ENCODE measurements around the gene MEX3D. TPM values are rescaled to one million over a fixed set of nuclear protein-coding genes. Genes with fewer than 3 reads are reported as not detected.
"Not testable (repeated sequence)": the region's sequence is repeated elsewhere in the genome, so short reads cannot be mapped to it uniquely, and the experiment has no call there.

Gene MEX3D
- total RNA-seq, 1 donor from 2014 or later, result 25.3 TPM

DNA sequence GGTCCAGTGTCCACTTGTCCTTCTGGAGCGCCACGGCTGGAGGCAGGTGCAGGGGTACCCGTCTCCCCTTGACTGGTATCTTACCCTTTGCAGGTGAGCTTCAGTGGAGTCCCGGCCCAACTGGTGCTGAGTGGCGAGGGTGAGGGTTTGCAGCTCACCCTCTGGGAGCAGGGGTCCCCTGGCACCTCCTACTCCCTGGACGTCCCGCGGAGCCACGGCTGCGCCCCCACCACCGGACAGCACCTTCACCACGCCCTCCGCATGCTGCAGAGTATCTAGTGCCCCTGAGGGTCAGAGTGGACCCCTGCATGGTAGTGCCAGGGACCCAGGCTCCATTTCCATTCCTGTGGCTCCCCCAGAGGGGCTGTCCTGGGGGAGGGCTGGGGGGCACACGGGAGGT, 33.2 kb downstream of the MEX3D start:
- no peak for DNase-seq
- H3K4me3 ChIP-seq, result no peak overlapping the region
- no peak overlapping the region for H3K27ac ChIP-seq
- H3K9me3 ChIP-seq, result no peaks in the 10 kb centered on the region
- TF ChIP-seq, protein P1, sequence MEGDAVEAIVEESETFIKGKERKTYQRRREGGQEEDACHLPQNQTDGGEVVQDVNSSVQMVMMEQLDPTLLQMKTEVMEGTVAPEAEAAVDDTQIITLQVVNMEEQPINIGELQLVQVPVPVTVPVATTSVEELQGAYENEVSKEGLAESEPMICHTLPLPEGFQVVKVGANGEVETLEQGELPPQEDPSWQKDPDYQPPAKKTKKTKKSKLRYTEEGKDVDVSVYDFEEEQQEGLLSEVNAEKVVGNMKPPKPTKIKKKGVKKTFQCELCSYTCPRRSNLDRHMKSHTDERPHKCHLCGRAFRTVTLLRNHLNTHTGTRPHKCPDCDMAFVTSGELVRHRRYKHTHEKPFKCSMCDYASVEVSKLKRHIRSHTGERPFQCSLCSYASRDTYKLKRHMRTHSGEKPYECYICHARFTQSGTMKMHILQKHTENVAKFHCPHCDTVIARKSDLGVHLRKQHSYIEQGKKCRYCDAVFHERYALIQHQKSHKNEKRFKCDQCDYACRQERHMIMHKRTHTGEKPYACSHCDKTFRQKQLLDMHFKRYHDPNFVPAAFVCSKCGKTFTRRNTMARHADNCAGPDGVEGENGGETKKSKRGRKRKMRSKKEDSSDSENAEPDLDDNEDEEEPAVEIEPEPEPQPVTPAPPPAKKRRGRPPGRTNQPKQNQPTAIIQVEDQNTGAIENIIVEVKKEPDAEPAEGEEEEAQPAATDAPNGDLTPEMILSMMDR (IDR thresholded peaks at IDR 0.05), result no peak
- ATAC-seq, result peak; percentile 28
- H3K36me3 ChIP-seq, result no peaks in the 10 kb centered on the region
- intact Hi-C loops (cut with DNase I), result no loop called here
- H3K4me1 ChIP-seq, result no peaks in the 10 kb centered on the region
- H3K27me3 ChIP-seq, result peaks cover 30% of the 10 kb centered on the region

DNA sequence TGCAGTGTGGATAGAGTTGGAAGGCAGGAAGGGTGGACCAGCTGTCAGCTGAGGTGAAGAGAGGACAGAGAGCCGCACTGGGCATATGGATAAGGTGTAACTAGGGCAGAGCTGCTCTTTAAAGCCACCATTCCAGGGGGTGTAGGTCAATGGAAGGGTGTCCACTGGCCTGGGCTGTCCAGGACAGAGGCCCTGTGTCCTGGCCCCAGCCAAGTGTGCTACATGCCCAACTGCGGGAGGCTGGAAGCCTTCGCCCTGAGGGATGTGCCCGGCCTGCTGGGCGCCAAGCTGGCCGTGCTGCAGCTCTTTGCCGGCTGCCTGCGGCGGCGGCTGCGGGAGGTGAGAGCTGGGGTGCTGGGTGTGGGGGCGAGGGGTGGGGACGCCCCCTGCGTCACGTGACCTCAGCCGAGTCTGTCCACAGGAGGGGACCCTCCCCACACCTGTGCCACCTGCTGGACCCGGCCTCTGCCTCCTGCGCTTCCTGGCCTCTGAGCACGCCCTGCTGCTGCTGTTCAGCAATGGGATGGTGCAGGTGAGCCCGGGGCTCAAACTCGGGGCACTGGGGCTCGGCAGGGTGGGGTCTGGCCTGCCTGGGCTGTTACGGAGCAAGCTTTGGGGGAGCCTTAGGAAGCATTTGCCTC, 34.5 kb downstream of the MEX3D start:
- intact Hi-C loops (cut with DNase I), result no loop called here
- no peak overlapping the region for H3K4me3 ChIP-seq
- H3K4me1 ChIP-seq, result no peaks in the 10 kb centered on the region
- DNase-seq (no peak), ATAC-seq (no peak)
- H3K36me3 ChIP-seq, result no peaks in the 10 kb centered on the region
- peaks cover 38% of the 10 kb centered on the region for H3K27me3 ChIP-seq
- no peaks in the 10 kb centered on the region for H3K9me3 ChIP-seq
- TF ChIP-seq, protein P1 (IDR thresholded peaks at IDR 0.05), result no peak
- H3K27ac ChIP-seq, result no peak overlapping the region

DNA sequence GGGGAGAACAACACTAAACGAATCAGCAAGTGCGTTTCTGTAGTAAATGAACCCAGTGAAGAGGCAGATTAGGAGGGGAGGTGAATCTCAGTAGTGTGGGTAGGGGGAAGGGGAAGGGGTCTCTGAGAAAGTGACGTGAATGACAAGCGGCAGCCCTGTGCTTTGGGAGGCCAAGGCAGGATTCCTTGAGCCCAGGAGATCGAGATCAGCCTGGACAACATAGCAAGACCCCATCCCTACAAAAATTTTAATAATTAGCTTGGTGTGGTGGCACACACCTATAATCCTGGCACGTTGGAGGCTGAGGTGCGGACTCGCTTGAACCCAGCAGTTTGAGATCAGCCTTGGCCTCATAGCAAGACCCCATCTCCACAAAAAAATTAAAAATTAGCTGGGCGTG, 36.1 kb downstream of the MEX3D start:
- no peak overlapping the region for H3K4me3 ChIP-seq
- H3K27me3 ChIP-seq, result peaks cover 37% of the 10 kb centered on the region
- intact Hi-C loops (cut with DNase I), result no loop called here
- ATAC-seq (no peak), DNase-seq (no peak)
- H3K4me1 ChIP-seq, result no peaks in the 10 kb centered on the region
- TF ChIP-seq, protein P1 (IDR thresholded peaks at IDR 0.05), result no peak
- H3K9me3 ChIP-seq, result no peaks in the 10 kb centered on the region
- no peaks in the 10 kb centered on the region for H3K36me3 ChIP-seq
- H3K27ac ChIP-seq, result no peak overlapping the region

DNA sequence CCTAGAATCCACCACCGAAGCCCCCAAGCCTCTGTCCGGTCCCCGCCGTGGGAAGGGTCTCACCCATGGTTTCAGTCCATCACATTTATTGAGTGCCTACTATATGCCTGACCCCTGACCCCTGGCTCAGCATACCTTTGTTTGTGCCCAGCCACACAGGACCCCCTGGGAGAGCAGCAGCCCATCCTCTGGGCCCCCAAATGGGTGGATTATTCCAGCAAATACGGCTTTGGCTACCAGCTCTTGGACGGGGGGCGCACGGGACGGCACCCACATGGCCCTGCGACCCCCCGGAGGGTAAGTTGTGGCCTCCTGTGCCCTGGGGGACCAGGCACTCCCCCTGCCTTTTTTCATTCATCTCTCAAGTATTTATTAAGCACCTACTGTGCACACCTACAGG, 36.5 kb downstream of the MEX3D start:
- intact Hi-C loops (cut with DNase I), result no loop called here
- Histone ChIP-seq H3K4me1 (no peaks in the 10 kb centered on the region), H3K4me3 (no peak overlapping the region), H3K36me3 (no peaks in the 10 kb centered on the region), H3K27me3 (peaks cover 40% of the 10 kb centered on the region), H3K9me3 (no peaks in the 10 kb centered on the region), H3K27ac (no peak overlapping the region)
- DNase-seq, result no peak
- TF ChIP-seq, protein P1 (IDR thresholded peaks at IDR 0.05), result no peak
- ATAC-seq, result no peak

DNA sequence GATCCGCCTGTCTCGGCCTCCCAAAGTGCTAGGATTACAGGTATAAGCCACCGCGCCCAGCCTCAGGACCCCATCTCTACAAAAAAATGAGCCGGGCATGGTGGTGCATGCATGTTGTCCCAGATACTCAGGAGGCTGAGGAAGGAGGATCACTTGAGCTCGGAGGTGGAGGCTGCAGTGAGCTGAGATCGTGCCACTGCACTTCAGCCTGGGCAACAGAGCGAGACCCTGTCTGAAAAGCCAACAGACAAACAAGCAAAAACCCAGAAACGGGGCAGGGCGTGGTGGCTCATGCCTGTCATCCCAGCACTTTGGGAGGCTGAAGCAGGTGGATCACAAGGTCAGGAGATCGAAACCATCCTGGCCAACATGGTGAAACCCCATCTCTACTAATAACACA, 37.3 kb downstream of the MEX3D start:
- H3K27ac ChIP-seq; DNase-seq; H3K9me3 ChIP-seq; intact Hi-C loops (cut with DNase I); H3K4me3 ChIP-seq; ATAC-seq; H3K4me1 ChIP-seq; H3K36me3 ChIP-seq: not testable (repeated sequence)
- H3K27me3 ChIP-seq, result peaks cover 48% of the 10 kb centered on the region

DNA sequence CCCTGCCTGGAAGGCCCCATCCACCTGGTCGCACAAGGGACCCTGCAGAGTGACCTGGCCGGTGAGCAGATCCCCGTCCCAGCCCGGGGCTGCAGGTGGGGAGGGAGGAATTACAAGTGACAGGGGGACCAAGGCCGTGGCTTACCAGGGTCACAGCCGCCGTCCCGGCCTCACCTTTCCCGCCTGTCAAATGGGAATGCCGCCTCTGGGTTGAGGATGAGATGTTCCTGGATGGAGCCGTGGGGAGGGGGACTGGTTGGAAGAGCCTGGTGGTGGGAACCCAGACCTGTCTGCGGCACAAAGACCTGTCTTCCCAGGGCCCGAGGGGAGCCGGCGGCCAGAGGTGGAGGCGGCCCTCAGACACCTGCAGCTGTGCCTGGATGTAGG, 38.7 kb downstream of the MEX3D start:
- TF ChIP-seq, protein P1 (IDR thresholded peaks at IDR 0.05), result no peak
- Histone ChIP-seq H3K27me3 (peaks cover 59% of the 10 kb centered on the region), H3K27ac (no peak overlapping the region), H3K4me1 (no peaks in the 10 kb centered on the region), H3K4me3 (no peak overlapping the region), H3K9me3 (no peaks in the 10 kb centered on the region), H3K36me3 (no peaks in the 10 kb centered on the region)
- no peak for DNase-seq
- intact Hi-C loops (cut with DNase I), result no loop called here
- ATAC-seq, result no peak

All from upper lobe of right lung (tissue), 1 donor.